Measurements from ENCODE around the gene RPL5.

RPL5 gene

GRCh38 chr1:92820024-92820423 is 11.8 kb upstream of the RPL5 start:
- DNase-seq (ENCODE audit: low read depth in 2 of 2) = no peak

DNA sequence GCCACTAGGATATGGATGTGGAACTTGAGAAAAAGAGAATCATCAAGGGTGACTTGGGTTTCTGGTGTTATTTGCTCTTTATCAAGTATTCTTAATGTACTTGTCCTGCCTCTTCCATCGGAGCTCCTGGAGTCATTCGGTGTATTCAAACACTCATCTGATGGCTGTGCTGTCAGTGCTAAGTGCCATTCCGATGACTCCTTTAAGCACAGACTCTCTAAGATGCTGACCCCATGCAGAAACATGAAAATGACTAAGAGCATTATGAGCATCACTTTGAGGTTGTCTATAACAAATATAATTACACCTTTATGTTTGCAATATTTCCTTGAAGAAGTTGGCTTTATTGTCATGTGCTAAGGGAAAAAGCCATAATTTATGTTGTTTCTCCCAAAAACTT is 11.3 kb upstream of the RPL5 start:
- no peak for DNase-seq (ENCODE audit: low read depth in 2 of 2)

DNA sequence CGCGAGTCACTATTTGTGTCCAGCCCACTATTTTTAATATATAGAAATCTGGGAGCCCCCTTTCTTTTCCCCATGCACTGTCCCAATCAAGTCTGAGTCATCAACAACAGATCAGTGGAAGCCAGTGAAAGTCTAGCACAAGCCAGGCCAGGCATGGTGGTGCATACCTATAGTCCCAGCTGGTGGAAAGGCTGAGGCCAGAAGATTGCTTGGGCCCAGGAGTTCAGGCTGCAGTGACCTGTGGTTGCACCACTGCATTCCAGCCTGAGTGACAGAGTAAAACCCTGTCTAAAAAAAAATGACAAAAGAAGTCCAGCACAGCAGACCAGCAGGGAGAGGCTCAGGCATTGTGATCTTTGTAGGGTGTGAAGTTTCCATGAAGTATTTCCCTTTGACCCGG is 9.0 kb upstream of the RPL5 start:
- DNase-seq (ENCODE audit: low read depth in 2 of 2) = no peak

- DNase-seq (ENCODE audit: low read depth in 2 of 2) = no peak
Measured at GRCh38 chr1:92826792-92827191, 5.0 kb upstream of the RPL5 start.

DNA sequence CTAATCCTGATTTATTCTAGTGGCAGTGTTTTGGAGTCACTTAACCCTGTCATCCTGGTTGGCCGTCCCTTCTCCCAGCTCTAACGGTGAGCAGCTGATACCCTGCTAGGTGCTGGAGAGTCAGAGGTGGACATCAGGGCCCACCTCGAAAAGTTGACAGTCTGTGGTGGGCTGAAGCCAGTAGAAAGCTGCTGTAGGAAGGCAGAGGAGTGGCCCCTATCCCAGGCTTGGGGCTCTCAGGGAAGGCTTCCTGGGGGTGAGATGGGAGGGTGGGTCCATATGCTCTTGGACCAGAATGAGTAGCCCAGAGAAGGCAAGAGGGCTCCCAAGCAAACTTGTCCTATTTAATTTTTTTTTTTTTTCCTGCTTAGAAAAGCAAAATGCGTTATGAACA is 475 bp upstream of the RPL5 start:
- DNase-seq (ENCODE audit: low read depth in 2 of 2) = no peak

- DNase-seq (ENCODE audit: low read depth in 2 of 2) = no peak
Measured at GRCh38 chr1:92832537-92833114, 786 bp downstream of the RPL5 start.

DNA sequence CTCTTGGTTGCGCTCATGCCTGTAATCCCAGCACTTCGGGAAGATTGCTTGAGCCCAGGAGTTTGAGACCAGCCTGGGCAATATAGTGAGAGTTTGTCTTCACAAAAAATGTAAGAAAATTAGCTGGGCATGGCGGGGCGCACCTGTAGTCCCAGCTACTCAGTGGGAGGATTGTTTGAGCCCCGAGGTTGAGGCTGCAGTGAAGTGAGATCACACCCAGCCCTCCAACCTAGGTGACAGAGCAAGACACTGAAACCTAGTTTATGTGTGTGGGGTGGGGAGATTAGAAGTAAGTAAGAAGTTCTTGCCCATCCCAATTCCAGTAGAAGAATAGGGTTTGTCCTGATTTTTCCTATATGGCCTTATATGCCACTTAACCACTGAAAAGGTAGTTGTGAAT is 2.0 kb downstream of the RPL5 start:
- no peak for DNase-seq (ENCODE audit: low read depth in 2 of 2)

DNA sequence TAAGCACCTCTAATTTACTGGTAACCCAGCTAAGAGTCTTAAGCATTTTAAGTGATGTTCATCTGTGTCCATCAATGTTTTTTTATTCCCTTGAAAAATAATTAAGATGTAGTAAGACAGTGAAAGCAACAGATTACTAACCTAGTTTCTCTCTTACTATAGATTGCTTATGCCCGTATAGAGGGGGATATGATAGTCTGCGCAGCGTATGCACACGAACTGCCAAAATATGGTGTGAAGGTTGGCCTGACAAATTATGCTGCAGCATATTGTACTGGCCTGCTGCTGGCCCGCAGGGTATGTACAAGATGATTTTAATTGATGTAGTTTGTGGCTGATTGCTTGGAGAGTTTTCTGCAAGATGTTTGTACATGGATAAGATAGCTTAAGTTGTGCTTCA is 2.8 kb downstream of the RPL5 start:
- DNase-seq (ENCODE audit: low read depth in 2 of 2) = no peak

DNA sequence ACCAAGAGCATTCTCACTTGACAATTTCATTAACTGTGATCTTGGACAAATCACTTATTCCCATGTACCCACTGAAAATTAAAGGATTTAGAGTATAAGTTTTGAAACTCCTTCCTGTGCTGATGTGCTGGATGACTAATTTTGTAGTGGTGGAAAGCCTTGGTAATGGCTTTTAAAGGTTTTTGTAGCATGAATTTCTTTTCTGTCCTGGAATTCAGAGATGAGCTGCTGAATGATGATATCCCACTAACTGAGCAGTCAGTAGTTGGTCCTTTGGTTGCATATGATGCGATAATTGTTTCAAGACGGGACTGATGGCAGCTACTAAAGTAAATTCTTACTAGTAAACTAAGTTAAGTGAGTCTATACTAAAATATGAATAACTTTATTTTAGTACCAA is 5.2 kb downstream of the RPL5 start:
- DNase-seq (ENCODE audit: low read depth in 2 of 2) = no peak

DNA sequence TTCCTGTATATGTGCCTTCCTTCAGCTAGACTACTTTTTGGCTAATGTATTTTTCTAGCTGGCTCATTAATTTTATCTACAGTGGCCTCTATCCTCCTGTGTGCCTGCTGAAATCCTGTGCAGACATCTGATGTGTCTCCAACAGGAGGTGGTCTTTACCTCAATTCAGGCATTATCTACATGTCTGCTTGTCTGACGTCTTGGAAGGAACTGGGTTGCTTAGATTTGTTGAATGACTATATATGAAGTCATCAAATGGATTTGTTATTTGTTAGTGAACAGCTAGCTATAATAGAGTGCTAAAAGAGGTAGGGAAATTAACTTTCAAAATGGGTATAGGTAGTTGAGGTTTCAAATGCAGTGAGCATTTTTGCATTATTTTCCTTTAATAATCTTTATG is 6.7 kb downstream of the RPL5 start:
- DNase-seq (ENCODE audit: low read depth in 2 of 2) = no peak

DNA sequence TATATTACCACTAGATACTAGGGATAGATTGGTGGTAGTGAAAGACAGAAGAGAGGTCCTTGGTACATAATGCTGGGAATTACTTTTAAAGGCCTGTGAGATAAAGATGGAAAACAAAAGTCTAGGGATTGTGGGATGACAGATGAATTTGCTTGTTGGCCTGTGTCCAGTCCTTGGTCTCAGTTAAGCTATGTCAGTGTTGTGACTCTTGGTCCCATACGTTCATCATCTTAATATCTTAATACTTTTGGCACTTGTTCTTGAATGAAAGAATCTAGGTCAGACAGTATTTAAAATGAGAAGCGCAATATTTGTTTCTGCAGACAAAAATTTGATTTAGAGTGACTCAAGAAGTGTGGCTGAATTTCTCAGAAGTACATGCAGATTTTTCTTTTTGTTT is 7.6 kb downstream of the RPL5 start:
- no peak for DNase-seq (ENCODE audit: low read depth in 2 of 2)

DNA sequence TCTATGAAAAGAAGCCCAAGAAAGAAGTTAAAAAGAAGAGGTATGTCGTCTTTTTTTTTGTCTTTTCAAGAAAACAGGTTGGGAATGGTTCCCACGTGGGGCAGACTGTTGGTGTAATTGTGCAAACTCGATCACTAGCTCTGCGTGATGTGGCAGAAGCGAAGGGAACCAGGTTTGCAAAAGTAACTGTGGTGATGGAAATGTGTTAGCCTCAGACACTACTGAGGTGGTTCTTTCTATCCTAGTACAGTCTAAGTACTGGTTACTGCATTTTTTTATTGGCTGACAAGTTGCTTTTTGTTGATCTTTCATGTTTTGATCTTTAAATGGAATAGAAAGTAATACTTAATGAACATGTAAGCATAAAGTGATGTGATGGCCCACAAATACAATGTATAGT is 8.8 kb downstream of the RPL5 start:
- no peak for DNase-seq (ENCODE audit: low read depth in 2 of 2)

DNA sequence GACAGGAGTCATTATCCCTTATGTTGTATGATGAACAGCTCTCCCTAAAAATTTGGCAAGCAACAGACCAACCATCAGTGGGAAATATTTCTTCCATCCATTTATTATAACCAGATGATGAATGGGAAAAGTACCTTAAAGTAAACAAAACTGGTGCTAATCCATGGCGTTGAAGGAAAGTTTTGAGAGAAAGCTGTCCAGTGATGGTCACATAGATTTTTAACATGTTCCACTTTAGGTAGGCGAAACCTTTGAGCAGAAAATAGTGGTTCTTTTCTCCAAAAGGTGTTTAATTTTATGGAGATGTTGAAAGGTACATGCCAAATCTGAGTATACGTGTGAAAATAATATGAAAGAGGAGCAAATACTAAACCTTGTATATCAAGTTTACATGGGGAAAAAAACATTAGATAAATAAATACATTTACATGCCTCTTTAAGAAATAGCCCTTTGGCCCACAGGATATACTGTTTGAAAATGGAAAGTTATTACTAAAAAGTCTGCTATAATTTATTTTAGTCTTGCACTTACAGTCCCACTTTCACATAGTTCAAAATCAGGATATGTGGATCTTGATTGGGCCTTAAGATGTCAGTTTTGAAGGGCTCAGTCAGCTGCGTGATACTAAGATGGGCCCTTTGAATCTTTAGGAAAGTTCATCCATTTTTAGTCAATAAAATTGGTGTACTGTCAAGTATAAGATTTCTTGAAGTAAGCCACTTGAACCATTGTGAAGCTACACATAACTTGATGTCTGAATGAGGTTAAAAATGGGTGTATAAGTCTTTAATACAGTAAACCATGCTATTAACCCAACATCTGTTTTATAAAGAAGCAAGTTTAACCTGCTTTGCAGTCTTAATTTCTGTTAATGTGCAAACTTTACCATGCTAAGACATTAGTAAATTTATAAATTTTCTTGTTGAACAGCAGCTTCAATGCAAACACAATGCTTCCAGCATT is 10.5 kb downstream of the RPL5 start:
- no peak for DNase-seq (ENCODE audit: low read depth in 2 of 2)

- DNase-seq (ENCODE audit: low read depth in 2 of 2) = no peak
Measured at GRCh38 chr1:92843046-92843423, 11.2 kb downstream of the RPL5 start.

DNA sequence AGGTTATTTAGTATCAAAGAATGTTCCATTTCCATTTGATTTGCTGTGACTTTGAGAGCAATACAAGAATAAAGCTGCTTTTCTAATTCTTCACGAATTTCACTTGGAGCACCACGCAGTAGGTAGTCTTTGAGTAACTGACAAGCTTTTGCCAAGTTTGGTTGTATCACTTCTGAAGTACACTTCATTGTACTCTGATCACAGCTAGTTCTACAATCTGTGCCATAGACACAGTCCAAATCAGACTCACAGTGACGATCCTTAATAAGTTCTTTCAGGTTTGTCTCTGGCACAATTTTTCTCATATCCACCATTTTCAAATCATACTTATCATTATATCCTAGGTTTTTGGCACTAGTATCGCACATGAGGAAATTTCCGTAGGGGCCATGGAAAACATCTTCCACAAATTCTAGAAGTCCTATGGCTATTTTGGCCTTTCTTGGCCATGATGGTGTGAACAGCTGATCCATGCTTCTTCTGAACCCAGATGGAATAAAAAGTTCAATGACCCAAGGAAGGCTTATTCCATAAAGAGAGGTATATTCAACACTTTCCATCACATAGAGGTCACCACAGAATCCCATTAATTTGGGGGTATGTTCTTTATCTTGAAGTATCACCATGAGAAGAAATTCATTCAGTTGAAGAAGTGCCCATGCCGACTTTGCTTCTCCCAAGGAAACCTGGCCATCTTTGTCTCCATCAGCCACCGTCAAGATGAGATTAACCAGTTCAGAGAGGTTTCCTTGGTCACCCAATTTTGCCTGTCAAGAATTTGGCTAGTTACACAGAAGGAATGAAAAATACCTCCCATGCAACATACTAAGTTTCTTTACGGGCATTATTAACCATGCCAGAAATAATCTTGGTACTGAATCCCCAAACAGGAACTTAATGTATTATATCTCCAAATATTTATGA is 11.9 kb downstream of the RPL5 start:
- no peak for DNase-seq (ENCODE audit: low read depth in 2 of 2)

DNA sequence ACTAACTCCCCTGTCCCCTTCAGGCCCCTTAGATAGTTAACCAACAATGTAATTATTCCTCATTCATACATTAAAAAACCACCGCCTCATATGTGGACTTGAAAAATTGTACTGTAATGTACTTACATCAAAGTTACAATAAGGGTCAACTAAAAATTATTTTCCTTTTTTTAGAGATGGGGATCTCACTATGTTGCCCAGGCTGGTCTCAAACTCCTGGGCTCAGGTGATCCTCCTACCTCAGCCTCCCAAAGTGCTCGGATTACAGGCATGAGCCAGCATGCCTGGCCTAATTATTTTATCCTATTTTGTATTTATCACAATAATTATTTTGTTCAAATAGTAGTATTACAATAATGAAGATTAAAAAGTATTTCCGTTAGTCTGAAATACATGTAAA is 12.6 kb downstream of the RPL5 start:
- DNase-seq (ENCODE audit: low read depth in 2 of 2) = no peak

- DNase-seq (ENCODE audit: low read depth in 2 of 2) = no peak
Measured at GRCh38 chr1:92845908-92846307, 14.1 kb downstream of the RPL5 start.

GRCh38 chr1:92848201-92848600 is 16.4 kb downstream of the RPL5 start:
- no peak for DNase-seq (ENCODE audit: low read depth in 2 of 2)

DNA sequence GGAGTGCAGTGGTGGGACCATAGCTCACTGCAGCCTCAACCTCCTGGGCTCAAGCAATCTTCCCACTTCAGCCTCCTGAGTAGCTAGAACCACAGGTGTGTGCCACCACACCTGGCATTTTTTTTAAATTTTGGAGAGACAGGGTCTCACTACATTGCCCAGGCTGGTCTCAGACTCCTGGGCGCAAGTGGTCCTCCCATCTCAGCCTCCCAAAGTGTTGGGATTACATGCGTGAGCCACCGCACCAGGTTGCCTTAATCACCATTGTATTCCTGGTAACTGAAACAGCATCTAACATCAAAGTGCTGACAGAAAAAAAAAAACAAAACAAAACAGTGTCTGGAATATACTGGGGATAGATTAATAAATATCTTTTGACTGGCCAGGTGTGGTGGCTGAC is 18.2 kb downstream of the RPL5 start:
- DNase-seq (ENCODE audit: low read depth in 2 of 2) = no peak

DNA sequence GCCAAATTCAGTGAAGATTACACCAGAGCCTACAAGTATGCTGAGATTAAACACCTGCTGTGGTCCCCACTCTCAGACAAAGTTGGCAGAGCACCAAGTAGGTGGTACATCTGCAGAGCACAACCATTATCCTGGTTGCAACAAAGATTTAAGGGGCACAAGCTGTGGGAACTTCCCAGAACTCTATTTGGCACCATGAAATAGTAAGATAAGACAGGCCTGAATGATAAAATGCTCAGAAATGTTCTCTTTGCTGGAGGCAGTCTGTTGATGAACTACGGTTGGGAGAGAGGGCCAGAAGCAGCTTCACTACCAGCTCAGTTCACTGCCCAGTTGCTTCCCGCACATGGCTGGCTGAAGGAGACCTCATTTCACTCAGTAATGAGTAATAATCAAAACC is 19.9 kb downstream of the RPL5 start:
- no peak for DNase-seq (ENCODE audit: low read depth in 2 of 2)

DNA sequence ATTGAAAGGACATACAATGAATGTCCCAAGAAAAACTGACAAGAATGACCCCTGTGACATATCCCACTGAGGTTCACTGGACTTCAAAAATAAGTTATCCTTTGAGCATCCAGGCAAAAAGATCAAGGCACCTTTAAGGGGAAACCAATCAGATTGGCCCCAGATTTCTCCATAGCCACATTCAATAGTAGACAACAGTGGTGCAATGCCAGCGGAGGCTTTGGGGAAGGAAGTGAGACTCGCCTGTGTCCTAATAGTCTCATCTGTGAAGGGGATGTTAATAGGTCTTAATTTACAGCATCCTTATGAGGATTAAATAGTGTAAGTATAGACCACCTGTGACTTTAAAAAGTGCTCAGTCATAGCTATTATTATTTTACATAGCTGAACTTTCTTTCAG is 21.5 kb downstream of the RPL5 start:
- DNase-seq (ENCODE audit: low read depth in 2 of 2) = no peak

DNA sequence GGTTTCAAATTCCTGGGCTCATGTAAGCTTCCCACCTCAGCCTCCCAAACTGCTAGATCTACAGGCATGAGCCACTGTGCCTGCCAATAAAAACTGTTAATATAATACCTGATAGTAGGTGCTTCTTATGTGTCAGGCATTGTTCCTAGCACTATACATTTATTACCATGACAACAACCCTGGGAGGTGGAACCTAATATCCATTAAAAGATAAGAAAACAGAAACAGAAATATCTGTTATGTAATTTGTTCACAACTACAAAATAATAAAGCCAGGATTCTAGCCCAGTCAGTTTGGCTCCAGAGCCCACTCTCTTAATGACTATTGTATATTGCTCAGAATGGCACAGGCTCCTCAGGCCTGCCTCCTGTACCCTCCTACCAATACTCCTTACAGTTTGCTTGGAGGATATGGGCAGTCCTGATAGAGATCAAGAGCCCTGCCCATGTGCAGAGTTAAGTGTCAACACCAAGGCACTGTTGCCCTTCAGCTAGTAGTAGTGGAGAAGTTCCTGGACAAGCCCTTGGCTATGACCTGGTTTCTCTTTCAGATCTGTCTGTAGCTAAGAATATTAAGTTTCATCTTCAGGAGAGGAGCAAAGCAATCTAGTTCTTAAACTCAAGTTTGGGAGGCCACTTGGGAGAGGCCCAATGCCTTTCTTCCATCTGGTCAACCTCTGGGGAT is 22.4 kb downstream of the RPL5 start:
- DNase-seq (ENCODE audit: low read depth in 2 of 2) = no peak
